ENCODE measurements around the gene PACS2. TPM values are rescaled to one million over a fixed set of nuclear protein-coding genes. Genes with fewer than 3 reads are reported as not detected.

Gene PACS2
- total and polyA plus RNA-seq, 2 donors (not counting 1 experiment from before 2014, with no cell fraction given), result 65.6 to 70.7 TPM

- H3K9me3 Mint-ChIP-seq (ENCODE audit: insufficient read depth), result no peaks in the 10 kb centered on the region
- no peaks in the 10 kb centered on the region for H3K36me3 ChIP-seq (replicated peaks in 1 of 2; ENCODE audit: control extremely low read depth in 1 of 2, control insufficient read depth in 1 of 2, extremely low read depth in 1 of 2, insufficient read depth in 2 of 2, low read length in 1 of 2)
- H4K20me1 ChIP-seq (ENCODE audit: control insufficient read depth, insufficient read depth, low read length, poor library complexity, severe bottlenecking), result peaks cover 33% of the 10 kb centered on the region
- H3K79me2 ChIP-seq (ENCODE audit: control insufficient read depth, insufficient read depth, low read length), result peaks cover 4% of the 10 kb centered on the region
- H3K4me1 ChIP-seq (ENCODE audit: control insufficient read depth in 2 of 2, insufficient read depth in 2 of 2, low read length in 2 of 2), result peaks cover 4 to 13% of the 10 kb centered on the region in 2 donors
- TF ChIP-seq CTCF (IDR thresholded peaks at IDR 0.05) (peak; percentile 77), EZH2 (IDR thresholded peaks at IDR 0.05; ENCODE audit: borderline replicate concordance, insufficient read depth, low read depth, low read length, poor library complexity, severe bottlenecking) (no peak)
- H3K4me2 ChIP-seq (replicated peaks; ENCODE audit: low read depth, low read length, poor library complexity, severe bottlenecking), result peak overlapping the region; percentile 6
- H3K4me3 Mint-ChIP-seq, result no peak overlapping the region
- intact Hi-C loops (cut with micrococcal nuclease), result loop anchor here (1.0 to 2.0 kb wide), 2 partner anchors 51 to 149 kb away; partner anchors contain the start of gene BRF1
- H3K27ac Mint-ChIP-seq, result peak overlapping the region; percentile 68
- WGBS (ENCODE audit: insufficient coverage), result 45% methylated on average over 20 of the region's 26 CpGs
- H3K4me1 Mint-ChIP-seq, result peaks cover 8% of the 10 kb centered on the region
- ATAC-seq (ENCODE audit: low read depth), result peak; percentile 89
- no peak overlapping the region for H3K9ac ChIP-seq (ENCODE audit: low read length)
- POLR2A ChIA-PET, result no interaction called here
- peak overlapping the region; percentile 44 to 81 for H3K27ac ChIP-seq (ENCODE audit: low read length in 2 of 2)
- CTCF ChIA-PET, result interaction anchor here (0.7 to 2.1 kb wide), 13 partner anchors 9 to 262 kb away, joined by 3 to 12 read pairs (median 4); partner anchors contain the start of genes BRF1 and PACS2
- H3K27me3 ChIP-seq (replicated peaks in 1 of 4; ENCODE audit: control extremely low read depth in 1 of 4, control insufficient read depth in 3 of 4, insufficient read depth in 4 of 4, low read length in 3 of 4), result no peaks in the 10 kb centered on the region
- H3K27me3 Mint-ChIP-seq, result no peaks in the 10 kb centered on the region
- H2AFZ ChIP-seq (ENCODE audit: insufficient read depth, low read depth, low read length, poor library complexity, severe bottlenecking), result no peak overlapping the region
- peaks cover 0 to 13% (median 3%) of the 10 kb centered on the region in 3 donors for H3K9me3 ChIP-seq (ENCODE audit: control extremely low read depth in 1 of 3, control insufficient read depth in 2 of 3, insufficient read depth in 1 of 3, low read length in 2 of 3)
- H3K4me3 ChIP-seq (ENCODE audit: control extremely low read depth in 1 of 5, extremely low read depth in 1 of 5, insufficient read depth in 1 of 5, low read depth in 2 of 5, low read length in 4 of 5), result no peak overlapping the region
- peak; percentile 94 for DNase-seq
Observed at GRCh38 chr14:105351920-105352851, 37.6 kb downstream of the PACS2 start.

GRCh38 chr14:105353136-105353535, 38.6 kb downstream of the PACS2 start:
- ChIA-PET POLR2A (no interaction called here), CTCF (no interaction called here)
- peaks cover 26% of the 10 kb centered on the region for H4K20me1 ChIP-seq (ENCODE audit: control insufficient read depth, insufficient read depth, low read length, poor library complexity, severe bottlenecking)
- no peak overlapping the region for H2AFZ ChIP-seq (ENCODE audit: insufficient read depth, low read depth, low read length, poor library complexity, severe bottlenecking)
- TF ChIP-seq CTCF (IDR thresholded peaks at IDR 0.05), result no peak
- TF ChIP-seq EZH2 (IDR thresholded peaks at IDR 0.05; ENCODE audit: borderline replicate concordance, insufficient read depth, low read depth, low read length, poor library complexity, severe bottlenecking), result no peak
- peaks cover 8% of the 10 kb centered on the region for H3K4me1 Mint-ChIP-seq
- intact Hi-C loops (cut with micrococcal nuclease), result loop anchor here (2.0 kb wide), 1 partner anchor 52 kb away; the partner anchor contains the start of gene BRF1
- WGBS (ENCODE audit: insufficient coverage), result 100% methylated on average over 1 of the region's 10 CpGs
- H3K79me2 ChIP-seq (ENCODE audit: control insufficient read depth, insufficient read depth, low read length), result no peaks in the 10 kb centered on the region
- H3K4me3 ChIP-seq (ENCODE audit: control extremely low read depth in 1 of 5, extremely low read depth in 1 of 5, insufficient read depth in 1 of 5, low read depth in 2 of 5, low read length in 4 of 5), result no peak overlapping the region
- H3K36me3 ChIP-seq (replicated peaks in 1 of 2; ENCODE audit: control extremely low read depth in 1 of 2, control insufficient read depth in 1 of 2, extremely low read depth in 1 of 2, insufficient read depth in 2 of 2, low read length in 1 of 2), result no peaks in the 10 kb centered on the region
- no peak overlapping the region for H3K9ac ChIP-seq (ENCODE audit: low read length)
- H3K9me3 Mint-ChIP-seq (ENCODE audit: insufficient read depth), result no peaks in the 10 kb centered on the region
- H3K27ac Mint-ChIP-seq, result peak overlapping the region; percentile 59
- H3K4me1 ChIP-seq (ENCODE audit: control insufficient read depth in 2 of 2, insufficient read depth in 2 of 2, low read length in 2 of 2), result peaks cover 4 to 13% of the 10 kb centered on the region in 2 donors
- no peak overlapping the region for H3K4me3 Mint-ChIP-seq
- ATAC-seq (ENCODE audit: low read depth), result no peak
- no peaks in the 10 kb centered on the region for H3K27me3 ChIP-seq (replicated peaks in 1 of 4; ENCODE audit: control extremely low read depth in 1 of 4, control insufficient read depth in 3 of 4, insufficient read depth in 4 of 4, low read length in 3 of 4)
- H3K4me2 ChIP-seq (replicated peaks; ENCODE audit: low read depth, low read length, poor library complexity, severe bottlenecking), result no peak overlapping the region
- H3K9me3 ChIP-seq (ENCODE audit: control extremely low read depth in 1 of 3, control insufficient read depth in 2 of 3, insufficient read depth in 1 of 3, low read length in 2 of 3), result peaks cover 0 to 13% (median 3%) of the 10 kb centered on the region in 3 donors
- H3K27ac ChIP-seq (ENCODE audit: low read length in 2 of 2), result peak overlapping the region in 1 of 2 donors; percentile 81
- H3K27me3 Mint-ChIP-seq, result no peaks in the 10 kb centered on the region
- no peak for DNase-seq
